SK-N-SH (cell line): Measurements from ENCODE around the gene TBC1D10B. TPM values are rescaled to one million over a fixed set of nuclear protein-coding genes. Genes with fewer than 3 reads are reported as not detected.
"Not testable (repeated sequence)": the region's sequence is repeated elsewhere in the genome, so short reads cannot be mapped to it uniquely, and the experiment has no call there.

ENCODE experiments used
- CTCF ChIA-PET: fragments of 300-600, 350-600 bp; formaldehyde crosslinking; extraction: SDS; loops from one replicate; lab custom pipeline; 2021; lab: Yijun Ruan, JAX
- POLR2A ChIA-PET: fragments of 350-600 bp; sonication (Branson Sonifier 250); formaldehyde crosslinking; extraction: SDS; loops from one replicate; lab custom pipeline; 2020; ENCODE audit warnings: antibody characterized with exemption, inconsistent platforms; lab: Yijun Ruan, JAX
- DNase-seq: peaks from one replicate; pipeline ENCODE4 v3.0.0; 2012
- H2AFZ ChIP-seq: fragments of 200-600 bp; sonication (generic); 2 replicates; pipeline ENCODE4 v1.8.1; 2016; ENCODE audit warnings: antibody characterized with exemption, mild to moderate bottlenecking, low read depth
- H3F3A ChIP-seq: fragments of 200-600 bp; sonication (generic); replicated peaks from 2 replicates; pipeline ENCODE3; 2016; ENCODE audit warnings: antibody characterized with exemption, mild to moderate bottlenecking; ENCODE audit not compliant: insufficient read depth
- H3K27ac ChIP-seq, 2 experiments: fragments of 200-500 bp in 1 of 2; fragments of 200-600 bp in 1 of 2; sonication (Bioruptor generic) in 1 of 2; sonication (generic), shearing (Covaris generic) in 1 of 2; 2 replicates each; pipeline versions ENCODE4 v1.5.1 to v1.6.1; 2014 to 2016; ENCODE audit warnings: low read depth in 2 of 2, inconsistent platforms in 1 of 2, low read length in 1 of 2, mild to moderate bottlenecking in 1 of 2, mixed read lengths in 1 of 2
- H3K27me3 ChIP-seq: fragments of 200-600 bp; sonication (generic), shearing (Covaris generic); 2 replicates; pipeline ENCODE4 v1.6.1; 2016; ENCODE audit warnings: mixed run types; ENCODE audit not compliant: insufficient read depth
- H3K36me3 ChIP-seq, 2 experiments: fragments of 200-500 bp in 1 of 2; fragments of 200-600 bp in 1 of 2; sonication (Bioruptor generic) in 1 of 2; sonication (generic) in 1 of 2; replicated peaks in 1 of 2; 2 replicates each; pipeline versions ENCODE3 to v1.5.1; 2014 to 2016; ENCODE audit warnings: low read length in 1 of 2, mild to moderate bottlenecking in 1 of 2; ENCODE audit not compliant: insufficient read depth in 2 of 2, control insufficient read depth in 1 of 2
- H3K4me1 ChIP-seq, 2 experiments: fragments of 200-500 bp in 1 of 2; fragments of 200-600 bp in 1 of 2; sonication (Bioruptor generic) in 1 of 2; sonication (generic), shearing (Covaris generic) in 1 of 2; 2 replicates each; pipeline versions ENCODE4 v1.5.1 to v1.6.1; 2014 to 2016; ENCODE audit warnings: low read depth in 1 of 2, low read length in 1 of 2, mixed run types in 1 of 2; ENCODE audit not compliant: insufficient read depth in 2 of 2, control insufficient read depth in 1 of 2
- H3K4me2 ChIP-seq: fragments of 200-600 bp; sonication (generic), shearing (Covaris generic); 2 replicates; pipeline ENCODE4 v1.6.1; 2017; ENCODE audit warnings: mixed run types
- H3K4me3 ChIP-seq, 2 experiments: fragments of 200-500 bp in 1 of 2; fragments of 200-600 bp in 1 of 2; sonication (Bioruptor generic) in 1 of 2; sonication (generic), shearing (Covaris generic) in 1 of 2; 2 replicates each; pipeline versions ENCODE4 v1.5.1 to v1.8.1; 2014 to 2016; ENCODE audit warnings: low read depth in 2 of 2, inconsistent platforms in 1 of 2, low read length in 1 of 2, mild to moderate bottlenecking in 1 of 2, mixed read lengths in 1 of 2, moderate library complexity in 1 of 2
- H3K79me2 ChIP-seq: fragments of 200-600 bp; sonication (generic); 2 replicates; pipeline ENCODE4 v1.8.1; 2017; ENCODE audit warnings: mild to moderate bottlenecking; ENCODE audit not compliant: insufficient read depth
- H3K9ac ChIP-seq: fragments of 200-600 bp; sonication (generic); 2 replicates; pipeline ENCODE4 v1.6.1; 2017; ENCODE audit warnings: mixed run types
- H3K9me2 ChIP-seq: fragments of 200-600 bp; sonication (generic); 2 replicates; pipeline ENCODE4 v1.6.1; 2017; ENCODE audit warnings: mixed run types
- H3K9me3 ChIP-seq: fragments of 200-600 bp; sonication (generic); 2 replicates; pipeline ENCODE4 v1.6.1; 2017; ENCODE audit warnings: mixed run types, mild to moderate bottlenecking, moderate library complexity
- H4K20me1 ChIP-seq: fragments of 200-600 bp; sonication (generic); 2 replicates; pipeline ENCODE4 v1.6.1; 2017; ENCODE audit warnings: mild to moderate bottlenecking, mixed run types; ENCODE audit not compliant: insufficient read depth
- FOXM1 ChIP-seq: IDR thresholded peaks from 2 replicates; pipeline ENCODE4 v1.4.0; 2012; ENCODE audit warnings: low read depth, mild to moderate bottlenecking
- MEF2A ChIP-seq: IDR thresholded peaks from 2 replicates; pipeline ENCODE4 v1.4.0; 2012; ENCODE audit warnings: low read depth, borderline replicate concordance
- PBX3 ChIP-seq: IDR thresholded peaks from 2 replicates; pipeline ENCODE4; 2012
- RAD21 ChIP-seq: IDR thresholded peaks from 2 replicates; pipeline ENCODE4 v1.6.1; 2012; ENCODE audit warnings: mild to moderate bottlenecking, low read length
- SMC3 ChIP-seq: IDR thresholded peaks from 2 replicates; pipeline ENCODE4 v1.6.1; 2012; ENCODE audit warnings: low read depth, low read length, improper control_type of control experiment
- TAF1 ChIP-seq: IDR thresholded peaks from 2 replicates; pipeline ENCODE4 v1.6.1; 2012; ENCODE audit warnings: low read depth, mild to moderate bottlenecking, low read length, moderate library complexity, borderline replicate concordance
- WGBS: methylation state at CpG from one replicate; pipeline ENCODE4 v1.1.6; 2017; ENCODE audit warnings: low lambda C conversion rate; 5-methylcytosine and 5-hydroxymethylcytosine counted together
- polyA plus RNA-seq, 3 experiments: library from polyadenylated mRNA; depleted of rRNA; stranded (reverse); fragments of >200 nt; gene quantifications; 2 replicates each; pipeline ENCODE4 v1.2.3, GENCODE V29; 2012
- TF ChIP-seq, protein P1 (sequence below): IDR thresholded peaks from 2 replicates; pipeline ENCODE4 v1.4.0; 2012; ENCODE audit warnings: low read depth, borderline replicate concordance

Gene TBC1D10B
- polyA plus RNA-seq, 1 of the 3 experiments (the other 2 are of a cell fraction) = 20.5 TPM

DNA sequence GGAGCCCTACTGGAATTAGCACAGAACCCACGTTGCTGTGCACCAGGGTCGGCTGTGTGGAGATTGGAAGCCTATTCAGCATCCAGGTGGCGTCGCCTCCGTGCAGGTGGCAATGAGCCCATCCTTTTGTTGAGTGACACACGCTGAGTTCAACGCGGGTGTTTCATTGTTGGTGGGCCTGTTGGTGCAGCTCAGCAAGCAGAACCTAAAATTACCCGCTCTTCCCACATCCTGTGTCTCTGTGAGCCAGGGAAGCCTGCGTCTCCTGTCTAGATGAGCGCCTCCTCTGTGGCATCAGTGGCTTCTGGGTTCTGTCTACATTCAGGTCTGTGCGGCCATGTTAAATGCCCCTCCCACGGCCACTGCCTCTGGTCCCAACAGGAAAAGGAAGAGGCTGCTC is 29.7 kb downstream of the TBC1D10B start:
- ChIA-PET POLR2A (no interaction called here), CTCF (no interaction called here)
- DNase-seq = no peak
- no peaks in the 10 kb centered on the region for H3K36me3 ChIP-seq
- no peaks in the 10 kb centered on the region for H3K79me2 ChIP-seq
- H3K9ac ChIP-seq = no peak overlapping the region
- peaks cover 0 to 4% of the 10 kb centered on the region in 2 experiments; a peak in 1 of 4 replicates for H3K4me1 ChIP-seq
- H3K4me3 ChIP-seq = no peak overlapping the region
- H3K9me2 ChIP-seq = no peaks in the 10 kb centered on the region
- TF ChIP-seq FOXM1 (no peak), RAD21 (no peak), TAF1 (no peak), SMC3 (no peak), MEF2A (no peak), PBX3 (no peak)
- TF ChIP-seq, protein P1, sequence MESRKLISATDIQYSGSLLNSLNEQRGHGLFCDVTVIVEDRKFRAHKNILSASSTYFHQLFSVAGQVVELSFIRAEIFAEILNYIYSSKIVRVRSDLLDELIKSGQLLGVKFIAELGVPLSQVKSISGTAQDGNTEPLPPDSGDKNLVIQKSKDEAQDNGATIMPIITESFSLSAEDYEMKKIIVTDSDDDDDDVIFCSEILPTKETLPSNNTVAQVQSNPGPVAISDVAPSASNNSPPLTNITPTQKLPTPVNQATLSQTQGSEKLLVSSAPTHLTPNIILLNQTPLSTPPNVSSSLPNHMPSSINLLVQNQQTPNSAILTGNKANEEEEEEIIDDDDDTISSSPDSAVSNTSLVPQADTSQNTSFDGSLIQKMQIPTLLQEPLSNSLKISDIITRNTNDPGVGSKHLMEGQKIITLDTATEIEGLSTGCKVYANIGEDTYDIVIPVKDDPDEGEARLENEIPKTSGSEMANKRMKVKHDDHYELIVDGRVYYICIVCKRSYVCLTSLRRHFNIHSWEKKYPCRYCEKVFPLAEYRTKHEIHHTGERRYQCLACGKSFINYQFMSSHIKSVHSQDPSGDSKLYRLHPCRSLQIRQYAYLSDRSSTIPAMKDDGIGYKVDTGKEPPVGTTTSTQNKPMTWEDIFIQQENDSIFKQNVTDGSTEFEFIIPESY = no peak
- WGBS = 93% methylated on average over 7 of the region's 13 CpGs
- H3K4me2 ChIP-seq = no peak overlapping the region
- no peak overlapping the region for H2AFZ ChIP-seq
- H3F3A ChIP-seq = peaks cover 3% of the 10 kb centered on the region
- no peaks in the 10 kb centered on the region for H3K27me3 ChIP-seq
- no peaks in the 10 kb centered on the region for H4K20me1 ChIP-seq
- no peaks in the 10 kb centered on the region for H3K9me3 ChIP-seq
- H3K27ac ChIP-seq = no peak overlapping the region

DNA sequence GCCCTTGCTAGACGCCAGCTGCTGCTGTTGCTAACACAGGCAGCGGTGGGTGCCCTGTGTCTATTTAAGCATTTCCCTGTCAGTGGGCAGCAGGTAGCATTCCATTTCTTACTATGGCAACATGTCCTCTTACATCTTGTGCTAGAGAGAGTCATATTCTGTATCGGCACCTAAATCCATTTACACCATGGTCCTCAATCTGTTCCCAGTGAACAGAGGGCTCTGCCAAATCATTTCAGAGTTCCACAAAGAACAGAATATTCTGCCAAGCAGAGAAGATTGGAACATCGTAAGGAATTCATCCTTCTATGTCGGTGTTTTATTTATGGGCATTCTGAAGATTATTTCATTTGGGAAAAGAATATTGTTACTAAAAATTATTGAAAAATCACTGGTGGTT is 31.6 kb downstream of the TBC1D10B start:
- H3K9me2 ChIP-seq, H2AFZ ChIP-seq, H3K4me2 ChIP-seq, H3K9ac ChIP-seq, H3K79me2 ChIP-seq, POLR2A ChIA-PET, H3K9me3 ChIP-seq, H3K36me3 ChIP-seq, H4K20me1 ChIP-seq, H3K27ac ChIP-seq, H3F3A ChIP-seq, H3K4me3 ChIP-seq, DNase-seq, H3K27me3 ChIP-seq, CTCF ChIA-PET, H3K4me1 ChIP-seq: not testable (repeated sequence)
- 92% methylated on average over 4 of the region's 5 CpGs for WGBS

DNA sequence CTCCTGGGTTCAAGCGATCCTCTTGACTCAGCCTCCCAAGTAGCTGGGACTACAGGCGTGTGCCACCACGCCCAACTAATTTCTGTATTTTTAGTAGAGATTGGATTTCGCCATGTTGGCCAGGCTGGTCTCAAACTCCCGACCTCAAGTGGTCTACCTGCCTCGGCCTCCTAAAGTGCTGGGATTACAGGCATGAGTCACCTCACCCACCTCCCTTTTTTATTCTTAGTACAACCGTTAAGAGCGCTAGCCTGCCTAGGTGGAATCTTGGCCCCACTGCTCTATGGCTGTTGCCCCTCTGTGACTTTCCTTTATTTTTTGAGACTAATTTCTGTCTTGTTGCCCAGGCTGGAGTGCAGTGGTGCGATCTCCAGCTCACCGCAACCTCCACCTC is 32.3 kb downstream of the TBC1D10B start:
- H3K27ac ChIP-seq, DNase-seq, CTCF ChIA-PET, H3K4me3 ChIP-seq, H2AFZ ChIP-seq, H4K20me1 ChIP-seq, H3K4me1 ChIP-seq, H3F3A ChIP-seq, H3K9me3 ChIP-seq, H3K36me3 ChIP-seq, H3K4me2 ChIP-seq, H3K27me3 ChIP-seq, POLR2A ChIA-PET, H3K9ac ChIP-seq, H3K9me2 ChIP-seq: not testable (repeated sequence)
- 95% methylated on average over 10 of the region's 10 CpGs for WGBS
- H3K79me2 ChIP-seq = peaks cover 10% of the 10 kb centered on the region; the same call in 1 of the 2 replicates
